LNCaP clone FGC (cell line): ENCODE results near the gene GPC3.

ENCODE experiments used
- DNase-seq: peaks from one replicate; pipeline ENCODE4 v3.0.0-alpha.2; 2011; ENCODE audit warnings: low read depth
- H3K4me3 ChIP-seq: 2 replicates; pipeline ENCODE4 v1.5.1; 2011; ENCODE audit warnings: mild to moderate bottlenecking, low read depth, low read length, control low read depth
- TF ChIP-seq, protein P1 (sequence below): IDR thresholded peaks from 2 replicates; pipeline ENCODE4 v1.5.1; 2012; ENCODE audit warnings: mild to moderate bottlenecking; ENCODE audit not compliant: control insufficient read depth, insufficient read depth; ENCODE audit errors: extremely low read depth

GPC3 gene

DNA sequence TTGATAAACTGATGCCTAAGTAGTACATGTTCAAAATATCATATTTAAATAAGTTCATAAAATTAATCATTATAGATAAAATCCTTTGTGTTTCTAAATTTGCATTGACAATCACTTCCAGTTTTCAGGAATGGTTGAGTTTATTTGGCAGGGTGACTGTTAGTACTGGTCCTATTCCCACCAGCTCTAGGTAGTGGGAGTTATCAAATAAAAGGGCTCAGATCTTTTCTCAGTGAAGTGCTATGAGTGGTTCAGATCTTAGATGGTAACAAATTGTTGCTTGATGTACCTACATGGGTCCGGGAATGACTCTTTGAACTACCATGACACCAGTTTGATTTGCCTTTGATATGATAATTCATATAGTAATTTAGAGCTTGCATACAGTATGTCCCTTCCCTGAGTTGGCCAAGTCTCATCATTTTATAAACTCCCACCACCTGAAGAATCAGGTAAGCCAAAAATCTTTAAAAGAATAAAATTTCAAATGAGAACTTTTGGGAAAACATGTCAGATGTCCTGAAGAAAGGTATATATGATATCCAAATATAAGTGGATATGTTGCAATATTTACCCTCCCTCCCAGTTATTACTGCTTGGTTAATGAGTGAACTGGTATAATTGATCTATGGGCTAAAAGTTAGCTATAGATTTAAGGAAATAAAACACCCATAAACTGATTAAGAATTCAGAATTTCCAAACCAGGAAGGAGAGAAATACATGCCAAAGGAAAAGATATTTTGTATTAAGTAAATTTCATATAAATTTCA lies 28.6 kb downstream of the GPC3 start:
- no peak overlapping the region for H3K4me3 ChIP-seq
- DNase-seq, result no peak
- TF ChIP-seq, protein P1, sequence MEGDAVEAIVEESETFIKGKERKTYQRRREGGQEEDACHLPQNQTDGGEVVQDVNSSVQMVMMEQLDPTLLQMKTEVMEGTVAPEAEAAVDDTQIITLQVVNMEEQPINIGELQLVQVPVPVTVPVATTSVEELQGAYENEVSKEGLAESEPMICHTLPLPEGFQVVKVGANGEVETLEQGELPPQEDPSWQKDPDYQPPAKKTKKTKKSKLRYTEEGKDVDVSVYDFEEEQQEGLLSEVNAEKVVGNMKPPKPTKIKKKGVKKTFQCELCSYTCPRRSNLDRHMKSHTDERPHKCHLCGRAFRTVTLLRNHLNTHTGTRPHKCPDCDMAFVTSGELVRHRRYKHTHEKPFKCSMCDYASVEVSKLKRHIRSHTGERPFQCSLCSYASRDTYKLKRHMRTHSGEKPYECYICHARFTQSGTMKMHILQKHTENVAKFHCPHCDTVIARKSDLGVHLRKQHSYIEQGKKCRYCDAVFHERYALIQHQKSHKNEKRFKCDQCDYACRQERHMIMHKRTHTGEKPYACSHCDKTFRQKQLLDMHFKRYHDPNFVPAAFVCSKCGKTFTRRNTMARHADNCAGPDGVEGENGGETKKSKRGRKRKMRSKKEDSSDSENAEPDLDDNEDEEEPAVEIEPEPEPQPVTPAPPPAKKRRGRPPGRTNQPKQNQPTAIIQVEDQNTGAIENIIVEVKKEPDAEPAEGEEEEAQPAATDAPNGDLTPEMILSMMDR, result no peak

DNA sequence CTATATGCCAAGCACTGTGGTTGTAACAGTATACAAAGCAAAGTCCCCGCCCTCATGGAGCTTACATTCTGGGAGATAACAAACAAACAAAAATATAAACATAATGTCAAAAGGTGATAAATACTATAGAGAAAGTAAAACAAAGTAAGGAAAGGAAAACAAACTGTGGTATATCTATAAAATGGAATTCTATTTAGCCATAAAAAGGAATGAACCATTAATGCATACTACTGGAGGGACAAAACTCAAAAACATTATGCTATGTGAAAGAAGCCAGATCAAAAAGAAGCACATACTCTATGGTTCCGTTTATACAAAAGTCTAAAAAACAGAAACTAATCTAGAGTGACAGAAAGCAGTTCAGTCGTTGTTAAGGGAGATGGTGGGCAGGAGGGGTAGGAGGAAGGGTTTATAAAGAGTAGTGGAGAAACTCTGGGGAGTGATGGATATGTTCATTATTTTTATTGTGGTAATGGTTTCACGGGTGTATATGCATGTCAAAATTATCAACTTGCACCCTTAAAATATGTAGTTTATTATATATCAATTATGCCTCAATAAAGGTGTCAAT lies 31.5 kb downstream of the GPC3 start:
- H3K4me3 ChIP-seq, result no peak overlapping the region
- TF ChIP-seq, protein P1, result no peak
- no peak for DNase-seq

- H3K4me3 ChIP-seq, result no peak overlapping the region
- TF ChIP-seq, protein P1, result no peak
- DNase-seq, result no peak
Measured at GRCh38 chrX:133953078-133953477, 32.3 kb downstream of the GPC3 start.

GRCh38 chrX:133951098-133951497 lies 34.3 kb downstream of the GPC3 start:
- TF ChIP-seq, protein P1, result no peak
- no peak overlapping the region for H3K4me3 ChIP-seq
- no peak for DNase-seq

DNA sequence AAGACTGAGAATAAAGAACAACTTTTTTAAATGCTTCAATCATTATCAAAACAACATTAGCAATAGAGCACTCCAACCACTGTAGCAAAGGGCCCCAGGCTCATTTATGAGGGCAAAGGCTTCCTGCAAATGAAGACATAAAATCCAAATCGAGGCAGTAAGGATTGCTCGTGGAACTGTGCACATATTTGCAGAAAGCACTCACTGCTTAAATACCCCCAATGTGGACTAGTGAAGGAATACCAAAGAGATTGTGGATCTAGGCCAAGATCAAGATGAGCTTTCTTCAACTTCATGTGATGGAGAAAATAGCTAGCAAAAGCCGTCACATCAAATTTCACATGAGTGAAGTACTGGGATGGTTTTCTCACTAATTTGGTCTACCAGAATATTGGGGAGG lies 35.2 kb downstream of the GPC3 start:
- DNase-seq, result no peak
- TF ChIP-seq, protein P1, result no peak
- no peak overlapping the region for H3K4me3 ChIP-seq

GRCh38 chrX:133948895-133949294 lies 36.5 kb downstream of the GPC3 start:
- no peak for DNase-seq
- TF ChIP-seq, protein P1, result no peak
- H3K4me3 ChIP-seq, result no peak overlapping the region

DNA sequence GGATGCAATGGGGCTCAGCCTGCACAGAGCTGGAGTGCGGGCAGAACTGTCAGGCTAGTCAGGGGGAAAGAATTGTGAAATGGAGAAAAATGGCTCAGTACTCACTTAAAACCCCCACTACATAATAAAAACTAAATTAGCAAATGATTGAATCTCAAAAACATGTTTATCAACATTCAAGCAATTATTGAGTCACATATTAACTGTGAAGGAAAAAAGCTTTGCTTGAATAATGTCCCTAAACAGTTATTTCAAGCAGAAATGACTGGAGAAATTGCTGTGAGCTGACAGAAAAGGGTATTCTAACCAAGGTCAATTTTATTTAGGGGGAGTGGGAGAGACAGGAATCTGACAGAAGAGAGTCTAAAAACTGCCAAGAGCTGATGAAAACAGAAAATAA lies 37.4 kb downstream of the GPC3 start:
- TF ChIP-seq, protein P1, result no peak
- no peak overlapping the region for H3K4me3 ChIP-seq
- no peak for DNase-seq
